Heart left ventricle (tissue), 13 donors: ENCODE results near the gene NELL1.

ENCODE experiments used
- CTCF ChIP-seq, 12 donors: fragments of 200-600 bp; sonication (generic) in 4 of 12; IDR thresholded peaks; one replicate each; pipeline versions ENCODE4 v1.5.0 to v1.8.0; 2018 to 2022; ENCODE audit warnings: antibody characterized with exemption in 12 of 12, mild to moderate bottlenecking in 5 of 12
- POLR2A ChIP-seq, 2 donors: fragments of 450-650 bp; IDR thresholded peaks; one replicate each; pipeline ENCODE4 v1.6.1; 2017; ENCODE audit warnings: antibody characterized with exemption in 2 of 2, mild to moderate bottlenecking in 2 of 2, moderate library complexity in 2 of 2
- donor health status: ischemic (EF 13 %, LVEDD 7.1; RV severe dilation, severe dysfunction).
- donor health status: DM: no; HTN: yes; CAD: no.
- donor health status: DM: no; HTN: no; CAD: no.
- donor health status: ischemic (EF 25% LVEDD 6.9; RV normal size, moderate dysfunction).
- donor health status: ischemic (EF 25% LVEDD 5.7; RV mildly dilated, moderate dysfunction).
- donor health status: ischemic (EF 35%, LVEDD 5.7; RV mildly dilated, moderate dysfunction).
- donor health status: nonischemic (EF 11% LVEDD 7.7; RV severe dilation, severe dysfunction).
- donor health status: DM: yes; HTN: yes; CAD: no.
- donor health status: PGD.
- donor health status: ischemic (EF 29% LVEDD 5.4; RV normal size, mild dysfunction).
- donor health status: nonischemic (EF 23%, LVEDD 6.1; RV moderate dilation, normal function).

- TF ChIP-seq CTCF (IDR thresholded peaks at IDR 0.05) (no peak), POLR2A (IDR thresholded peaks at IDR 0.05) (no peak)
Observed at GRCh38 chr11:21306739-21307358, 637.5 kb downstream of the NELL1 start.
